AG10803 (cell line): ENCODE measurements around the gene SIGLEC7.

Experiments used
- DNase-seq: peaks from one replicate; pipeline ENCODE4 v3.0.0; 2010; ENCODE audit warnings: low read depth
- H3K4me3 ChIP-seq: 2 replicates; pipeline ENCODE4 v1.5.1; 2011; ENCODE audit warnings: mild to moderate bottlenecking, low read length, control low read depth
- CTCF ChIP-seq: conservative IDR thresholded peaks from 2 replicates; pipeline ENCODE4 v1.5.1; 2011; ENCODE audit warnings: mild to moderate bottlenecking, low read length, control low read depth, inconsistent platforms

The SIGLEC7 gene

GRCh38 chr19:51200071-51200666 lies 58.1 kb downstream of the SIGLEC7 start:
- no peak for TF ChIP-seq CTCF
- H3K4me3 ChIP-seq = no peak overlapping the region

GRCh38 chr19:51201712-51202111 lies 59.6 kb downstream of the SIGLEC7 start:
- TF ChIP-seq CTCF = no peak
- no peak for DNase-seq
- no peak overlapping the region for H3K4me3 ChIP-seq

More at GRCh38 chr19:51200071-51200666, 58.1 kb downstream of the SIGLEC7 start:
- no peak for DNase-seq
